Liver (tissue), 3 donors: ENCODE data around the gene LAMTOR4.

ENCODE experiments used
- CTCF ChIP-seq: fragments of 150-350 bp; IDR thresholded peaks from 2 replicates; pipeline ENCODE4 v1.5.1; 2017; ENCODE audit warnings: improper control_type of control experiment, low read depth, low read length; ENCODE audit not compliant: missing input control
- FOXA2 ChIP-seq: IDR thresholded peaks from 2 replicates; pipeline ENCODE4 v1.6.1; 2016; ENCODE audit warnings: antibody characterized with exemption
- NR2F2 ChIP-seq: IDR thresholded peaks from 2 replicates; pipeline ENCODE4 v1.6.1; 2016; ENCODE audit warnings: antibody characterized with exemption
- RXRA ChIP-seq, 2 donors: IDR thresholded peaks; 2 replicates each; pipeline ENCODE4 v1.6.1; 2017 to 2018; ENCODE audit warnings: antibody characterized with exemption in 2 of 2, mild to moderate bottlenecking in 1 of 2
- TF ChIP-seq, protein P1 (sequence below): IDR thresholded peaks from 2 replicates; pipeline ENCODE4 v1.6.1; 2016; ENCODE audit warnings: antibody characterized with exemption, mild to moderate bottlenecking
- donor health status: healthy.
- donor health status: healthy.

DNA sequence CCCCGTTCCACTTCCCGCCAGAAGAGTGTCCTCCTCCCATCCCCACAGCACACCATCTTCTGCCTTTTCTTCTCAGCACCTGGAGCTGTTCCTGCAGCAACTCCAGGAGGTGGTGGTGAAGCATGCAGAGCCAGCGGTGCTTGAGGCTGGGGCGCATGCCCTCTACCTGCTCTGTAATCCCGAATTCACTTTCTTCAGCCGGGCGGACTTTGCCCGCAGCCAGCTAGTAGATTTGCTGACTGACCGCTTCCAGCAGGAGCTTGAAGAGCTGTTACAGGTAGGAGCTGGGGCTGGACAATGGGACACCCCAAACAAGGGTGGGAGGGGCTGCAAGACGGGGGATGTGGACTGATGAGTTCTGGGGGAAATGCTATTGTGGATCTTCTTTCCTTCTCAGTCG lies 52.0 kb downstream of the LAMTOR4 start:
- TF ChIP-seq CTCF (no peak), NR2F2 (no peak), RXRA (IDR thresholded peaks at IDR 0.05) (no peak), FOXA2 (no peak)
- TF ChIP-seq, protein P1, sequence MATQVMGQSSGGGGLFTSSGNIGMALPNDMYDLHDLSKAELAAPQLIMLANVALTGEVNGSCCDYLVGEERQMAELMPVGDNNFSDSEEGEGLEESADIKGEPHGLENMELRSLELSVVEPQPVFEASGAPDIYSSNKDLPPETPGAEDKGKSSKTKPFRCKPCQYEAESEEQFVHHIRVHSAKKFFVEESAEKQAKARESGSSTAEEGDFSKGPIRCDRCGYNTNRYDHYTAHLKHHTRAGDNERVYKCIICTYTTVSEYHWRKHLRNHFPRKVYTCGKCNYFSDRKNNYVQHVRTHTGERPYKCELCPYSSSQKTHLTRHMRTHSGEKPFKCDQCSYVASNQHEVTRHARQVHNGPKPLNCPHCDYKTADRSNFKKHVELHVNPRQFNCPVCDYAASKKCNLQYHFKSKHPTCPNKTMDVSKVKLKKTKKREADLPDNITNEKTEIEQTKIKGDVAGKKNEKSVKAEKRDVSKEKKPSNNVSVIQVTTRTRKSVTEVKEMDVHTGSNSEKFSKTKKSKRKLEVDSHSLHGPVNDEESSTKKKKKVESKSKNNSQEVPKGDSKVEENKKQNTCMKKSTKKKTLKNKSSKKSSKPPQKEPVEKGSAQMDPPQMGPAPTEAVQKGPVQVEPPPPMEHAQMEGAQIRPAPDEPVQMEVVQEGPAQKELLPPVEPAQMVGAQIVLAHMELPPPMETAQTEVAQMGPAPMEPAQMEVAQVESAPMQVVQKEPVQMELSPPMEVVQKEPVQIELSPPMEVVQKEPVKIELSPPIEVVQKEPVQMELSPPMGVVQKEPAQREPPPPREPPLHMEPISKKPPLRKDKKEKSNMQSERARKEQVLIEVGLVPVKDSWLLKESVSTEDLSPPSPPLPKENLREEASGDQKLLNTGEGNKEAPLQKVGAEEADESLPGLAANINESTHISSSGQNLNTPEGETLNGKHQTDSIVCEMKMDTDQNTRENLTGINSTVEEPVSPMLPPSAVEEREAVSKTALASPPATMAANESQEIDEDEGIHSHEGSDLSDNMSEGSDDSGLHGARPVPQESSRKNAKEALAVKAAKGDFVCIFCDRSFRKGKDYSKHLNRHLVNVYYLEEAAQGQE, result no peak
